ENCODE results near the gene CDC37L1. TPM values are rescaled to one million over a fixed set of nuclear protein-coding genes. Genes with fewer than 3 reads are reported as not detected.
A peak's percentile ranks its signal among the peaks of the same experiment; 100 is the strongest.

Gene CDC37L1
- 10 to 100 TPM; 29.2 to 37.7 TPM for total RNA-seq

- no peaks in the 10 kb centered on the region for H3K36me3 ChIP-seq
- under 1% methylated on average over 59 of the region's 66 CpGs for WGBS
- intact Hi-C loops (cut with DNase I), result loop anchor here (10.0 kb wide), 1 partner anchor 945 kb away; the partner anchor contains the start of gene RIC1
- TF ChIP-seq CTCF (IDR thresholded peaks at IDR 0.05) (peak; percentile 27 to 88 (median 70)), POLR2AphosphoS5 (IDR thresholded peaks at IDR 0.05) (peak; percentile 98), POLR2A (IDR thresholded peaks at IDR 0.05) (peak; percentile 99)
- peak within 1 kb of the TSS; percentile 94 to 98 for H3K27ac ChIP-seq
- peak within 1 kb of the TSS; percentile 54 to 92 for H3K4me3 ChIP-seq
- no peaks in the 10 kb centered on the region for H3K27me3 ChIP-seq (replicated peaks; ENCODE audit: insufficient read depth)
- DNase-seq (ENCODE audit: low spot score), result peak; percentile 98
- no peaks in the 10 kb centered on the region for H3K9me3 ChIP-seq
- no peaks in the 10 kb centered on the region for H3K4me1 ChIP-seq (replicated peaks)
Measured at GRCh38 chr9:4679268-4680172, at the start of gene CDC37L1. Gene CDC37L1, plus strand, starts transcription at chr9:4679569. Its CDS starts 199 bp downstream, at chr9:4679768.

GRCh38 chr9:4630836-4631235, 48.5 kb upstream of the CDC37L1 start:
- Histone ChIP-seq H3K4me3 (no peak overlapping the region), H3K27me3 (replicated peaks; ENCODE audit: insufficient read depth) (no peaks in the 10 kb centered on the region), H3K27ac (no peak overlapping the region), H3K36me3 (no peaks in the 10 kb centered on the region), H3K4me1 (replicated peaks) (no peaks in the 10 kb centered on the region), H3K9me3 (no peaks in the 10 kb centered on the region)
- TF ChIP-seq POLR2AphosphoS5 (IDR thresholded peaks at IDR 0.05), result no peak
- no peak for TF ChIP-seq CTCF (IDR thresholded peaks at IDR 0.05)
- no peak for TF ChIP-seq POLR2A (IDR thresholded peaks at IDR 0.05)
- DNase-seq (ENCODE audit: low spot score), result no peak
- intact Hi-C loops (cut with DNase I), result no loop called here
- WGBS, result 38% methylated on average over 2 of the region's 2 CpGs

GRCh38 chr9:4638968-4639367, 40.4 kb upstream of the CDC37L1 start:
- TF ChIP-seq POLR2A (IDR thresholded peaks at IDR 0.05), result no peak
- no peak for TF ChIP-seq CTCF (IDR thresholded peaks at IDR 0.05)
- TF ChIP-seq POLR2AphosphoS5 (IDR thresholded peaks at IDR 0.05), result no peak
- intact Hi-C loops (cut with DNase I), result loop anchor here (1.0 to 5.0 kb wide), 2 partner anchors 37 to 256 kb away; no protein-coding TSS in a partner anchor
- Histone ChIP-seq H3K36me3 (no peaks in the 10 kb centered on the region), H3K9me3 (no peaks in the 10 kb centered on the region), H3K27ac (no peak overlapping the region), H3K27me3 (replicated peaks; ENCODE audit: insufficient read depth) (no peaks in the 10 kb centered on the region), H3K4me1 (replicated peaks) (no peaks in the 10 kb centered on the region), H3K4me3 (no peak overlapping the region)
- WGBS, result 71% methylated on average over 3 of the region's 3 CpGs
- no peak for DNase-seq (ENCODE audit: low spot score)

- Histone ChIP-seq H3K4me3 (no peak overlapping the region), H3K4me1 (replicated peaks) (no peaks in the 10 kb centered on the region), H3K27me3 (replicated peaks; ENCODE audit: insufficient read depth) (no peaks in the 10 kb centered on the region), H3K9me3 (no peaks in the 10 kb centered on the region), H3K27ac (no peak overlapping the region), H3K36me3 (no peaks in the 10 kb centered on the region)
- TF ChIP-seq CTCF (IDR thresholded peaks at IDR 0.05), result no peak
- intact Hi-C loops (cut with DNase I), result loop anchor here (1.0 to 5.0 kb wide), 2 partner anchors 37 to 256 kb away; no protein-coding TSS in a partner anchor
- DNase-seq (ENCODE audit: low spot score), result no peak
- WGBS, result 37% methylated on average over 2 of the region's 2 CpGs
Measured at GRCh38 chr9:4639420-4639819, 39.9 kb upstream of the CDC37L1 start.
